MCF 10A (cell line): Measurements from ENCODE around the gene KRTAP5-5. TPM values are rescaled to one million over a fixed set of nuclear protein-coding genes. Genes with fewer than 3 reads are reported as not detected.

Source experiments
- BruUV-seq: library from RNA; stranded (reverse); fragments of 400-500 nt; replicated peaks from 2 replicates; lab custom pipeline; 2021; lab: Mats Ljungman, UMichigan
- CTCF ChIA-PET: fragments of 300-600 bp; sonication (Branson Sonifier 250); formaldehyde crosslinking; extraction: SDS; loops from one replicate; lab custom pipeline; 2021; ENCODE audit warnings: antibody characterized with exemption, inconsistent platforms; lab: Yijun Ruan, JAX
- POLR2A ChIA-PET: fragments of 300-600, 350-650 bp; sonication (Branson Sonifier 250); formaldehyde crosslinking; extraction: SDS; loops from one replicate; lab custom pipeline; 2020; ENCODE audit warnings: antibody characterized with exemption, inconsistent platforms; lab: Yijun Ruan, JAX
- DNase-seq: peaks from one replicate; pipeline ENCODE4 v3.0.0-alpha.2; 2018; ENCODE audit not compliant: unreplicated experiment
- H3K27ac Mint-ChIP-seq: one replicate; pipeline ENCODE4 v1.8.0; 2022; ENCODE audit warnings: mild to moderate bottlenecking, low read depth, mixed read lengths; ENCODE audit not compliant: unreplicated experiment
- H3K27me3 Mint-ChIP-seq: one replicate; pipeline ENCODE4 v1.8.0; 2022; ENCODE audit warnings: mixed read lengths; ENCODE audit not compliant: insufficient read depth, unreplicated experiment
- H3K36me3 Mint-ChIP-seq: one replicate; pipeline ENCODE4 v1.8.0; 2022; ENCODE audit warnings: mild to moderate bottlenecking, moderate library complexity, mixed read lengths; ENCODE audit not compliant: insufficient read depth, unreplicated experiment
- H3K4me1 Mint-ChIP-seq: one replicate; pipeline ENCODE4 v1.8.0; 2022; ENCODE audit warnings: mixed read lengths; ENCODE audit not compliant: insufficient read depth, unreplicated experiment
- H3K4me3 Mint-ChIP-seq: one replicate; pipeline ENCODE4 v1.8.0; 2022; ENCODE audit warnings: mild to moderate bottlenecking, moderate library complexity, mixed read lengths; ENCODE audit not compliant: unreplicated experiment
- H3K9me3 Mint-ChIP-seq: one replicate; pipeline ENCODE4 v1.8.0; 2022; ENCODE audit warnings: mixed read lengths; ENCODE audit not compliant: unreplicated experiment
- CTCF ChIP-seq: fragments of 200-600 bp; IDR thresholded peaks from one replicate; pipeline ENCODE4 v1.8.0; 2022; ENCODE audit warnings: antibody characterized with exemption, mild to moderate bottlenecking; ENCODE audit not compliant: unreplicated experiment
- intact Hi-C: fragments of 100-400 bp; cut with micrococcal nuclease; formaldehyde crosslinking; loops from 2 replicates; pipeline ENCODE4 v1.14.1; 2022
- total RNA-seq: library from RNA; stranded (reverse); gene quantifications from 2 replicates; pipeline ENCODE4 v1.2.3, GENCODE V29; 2022

KRTAP5-5 gene
- total RNA-seq, 1 experiment from 2014 or later = not detected

GRCh38 chr11:1670905-1671371 lies 41.4 kb downstream of the KRTAP5-5 start:
- no peak overlapping the region for H3K27ac Mint-ChIP-seq
- no peaks in the 10 kb centered on the region for H3K4me1 Mint-ChIP-seq
- CTCF ChIA-PET = interaction anchor here (1.8 kb wide), 1 partner anchor 19 kb away, joined by 6 read pairs; no protein-coding TSS in a partner anchor
- TF ChIP-seq CTCF = no peak
- H3K4me3 Mint-ChIP-seq = no peak overlapping the region
- POLR2A ChIA-PET = no interaction called here
- intact Hi-C loops = no loop called here
- H3K9me3 Mint-ChIP-seq = no peaks in the 10 kb centered on the region
- H3K27me3 Mint-ChIP-seq = peaks cover 84% of the 10 kb centered on the region
- H3K36me3 Mint-ChIP-seq = no peaks in the 10 kb centered on the region
- no TSS peak for BruUV-seq
- no peak for DNase-seq

GRCh38 chr11:1671658-1672057 lies 42.1 kb downstream of the KRTAP5-5 start:
- Mint-ChIP-seq H3K4me1 (no peaks in the 10 kb centered on the region), H3K27me3 (peaks cover 91% of the 10 kb centered on the region), H3K36me3 (no peaks in the 10 kb centered on the region), H3K27ac (no peak overlapping the region), H3K4me3 (no peak overlapping the region), H3K9me3 (no peaks in the 10 kb centered on the region)
- ChIA-PET CTCF (interaction anchor here (0.6 to 1.8 kb wide), 2 partner anchors 19 to 22 kb away, joined by 3 to 6 read pairs; no protein-coding TSS in a partner anchor), POLR2A (no interaction called here)
- DNase-seq = no peak
- intact Hi-C loops = loop anchor here (2.0 kb wide), 1 partner anchor 19 kb away; no protein-coding TSS in a partner anchor
- BruUV-seq = no TSS peak
- no peak for TF ChIP-seq CTCF

- Mint-ChIP-seq H3K4me3 (no peak overlapping the region), H3K36me3 (no peaks in the 10 kb centered on the region), H3K27ac (no peak overlapping the region), H3K9me3 (no peaks in the 10 kb centered on the region), H3K4me1 (no peaks in the 10 kb centered on the region), H3K27me3 (peaks cover 94% of the 10 kb centered on the region)
- BruUV-seq = no TSS peak
- TF ChIP-seq CTCF = no peak
- ChIA-PET POLR2A (interaction anchor here (0.8 kb wide), 1 partner anchor 328 kb away, joined by 3 read pairs; no protein-coding TSS in a partner anchor), CTCF (interaction anchor here (1.1 kb wide), 1 partner anchor 21 kb away, joined by 8 read pairs; no protein-coding TSS in a partner anchor)
- no peak for DNase-seq
- intact Hi-C loops = loop anchor here (2.0 kb wide), 1 partner anchor 18 kb away; no protein-coding TSS in a partner anchor
Measured at GRCh38 chr11:1672613-1673350, 43.2 kb downstream of the KRTAP5-5 start.

GRCh38 chr11:1673446-1674172 lies 44.0 kb downstream of the KRTAP5-5 start:
- Mint-ChIP-seq H3K27me3 (peaks cover 86% of the 10 kb centered on the region), H3K27ac (no peak overlapping the region), H3K4me3 (no peak overlapping the region), H3K9me3 (no peaks in the 10 kb centered on the region), H3K36me3 (no peaks in the 10 kb centered on the region), H3K4me1 (no peaks in the 10 kb centered on the region)
- no peak for DNase-seq
- intact Hi-C loops = loop anchor here (2.0 kb wide), 1 partner anchor 17 kb away; no protein-coding TSS in a partner anchor
- CTCF ChIA-PET = interaction anchor here (1.1 to 6.4 kb wide), 2 partner anchors 20 to 21 kb away, joined by 8 to 44 read pairs; no protein-coding TSS in a partner anchor
- POLR2A ChIA-PET = no interaction called here
- BruUV-seq = no TSS peak
- TF ChIP-seq CTCF = no peak
